Omental fat pad (tissue), 4 donors: Measurements from ENCODE around the gene SBF1. TPM values are rescaled to one million over a fixed set of nuclear protein-coding genes. Genes with fewer than 3 reads are reported as not detected.

Experiments
- ATAC-seq: fragments of 150-250 bp; one replicate; pipeline ENCODE4 v1.9.1; 2016; ENCODE audit warnings: mild to moderate bottlenecking, moderate library complexity; ENCODE audit not compliant: low FRiP score
- DNase-seq: peaks from one replicate; pipeline ENCODE4 v3.0.0-alpha.2; 2019; ENCODE audit warnings: low spot score
- CTCF ChIP-seq, 3 donors: fragments of 450-650 bp; IDR thresholded peaks; one replicate each; pipeline ENCODE4 v1.5.1; 2016 to 2017; ENCODE audit warnings: antibody characterized with exemption in 3 of 3, mild to moderate bottlenecking in 3 of 3, moderate library complexity in 2 of 3
- total RNA-seq, 4 donors: library from RNA; depleted of rRNA; stranded (reverse); fragments of >200 nt; gene quantifications; one replicate each; pipeline ENCODE4 v1.1.0, GENCODE V29; 2016

SBF1 gene
- total RNA-seq, 4 donors from 2014 or later: 37.5 to 66.8 (median 43.8) TPM

GRCh38 chr22:50432131-50432876, 42.5 kb downstream of the SBF1 start:
- peak; percentile 21 for ATAC-seq

GRCh38 chr22:50425179-50425916, 49.5 kb downstream of the SBF1 start:
- DNase-seq (no peak), ATAC-seq (no peak)
- no peak for TF ChIP-seq CTCF (IDR thresholded peaks at IDR 0.05)

More at GRCh38 chr22:50432131-50432876, 42.5 kb downstream of the SBF1 start:
- DNase-seq: no peak
- TF ChIP-seq CTCF (IDR thresholded peaks at IDR 0.05): no peak

GRCh38 chr22:50423956-50424355, 50.9 kb downstream of the SBF1 start:
- DNase-seq: no peak
- no peak for TF ChIP-seq CTCF (IDR thresholded peaks at IDR 0.05)
- ATAC-seq: no peak

- DNase-seq (no peak), ATAC-seq (no peak)
- TF ChIP-seq CTCF (IDR thresholded peaks at IDR 0.05): no peak
These were observed 51.6 kb downstream of the SBF1 start for GRCh38 chr22:50422961-50423815.

GRCh38 chr22:50422046-50422445, 52.8 kb downstream of the SBF1 start:
- ATAC-seq (no peak), DNase-seq (no peak)
- no peak for TF ChIP-seq CTCF (IDR thresholded peaks at IDR 0.05)

- DNase-seq (no peak), ATAC-seq (no peak)
- TF ChIP-seq CTCF (IDR thresholded peaks at IDR 0.05): no peak
These were observed 54.3 kb downstream of the SBF1 start for GRCh38 chr22:50420581-50420980.
